Stimulated activated CD4-positive, alpha-beta T cell treated with anti-CD3 and anti-CD28 coated beads, TNF-alpha, amount 100 ng/mL, for 4 hours (primary cell): ENCODE results near the gene VAV2.

Experiments
- DNase-seq, 3 experiments: peaks; one replicate each; pipeline ENCODE4 v3.0.0-alpha.2; 2020; ENCODE audit warnings: low read depth in 3 of 3

VAV2 gene

DNA sequence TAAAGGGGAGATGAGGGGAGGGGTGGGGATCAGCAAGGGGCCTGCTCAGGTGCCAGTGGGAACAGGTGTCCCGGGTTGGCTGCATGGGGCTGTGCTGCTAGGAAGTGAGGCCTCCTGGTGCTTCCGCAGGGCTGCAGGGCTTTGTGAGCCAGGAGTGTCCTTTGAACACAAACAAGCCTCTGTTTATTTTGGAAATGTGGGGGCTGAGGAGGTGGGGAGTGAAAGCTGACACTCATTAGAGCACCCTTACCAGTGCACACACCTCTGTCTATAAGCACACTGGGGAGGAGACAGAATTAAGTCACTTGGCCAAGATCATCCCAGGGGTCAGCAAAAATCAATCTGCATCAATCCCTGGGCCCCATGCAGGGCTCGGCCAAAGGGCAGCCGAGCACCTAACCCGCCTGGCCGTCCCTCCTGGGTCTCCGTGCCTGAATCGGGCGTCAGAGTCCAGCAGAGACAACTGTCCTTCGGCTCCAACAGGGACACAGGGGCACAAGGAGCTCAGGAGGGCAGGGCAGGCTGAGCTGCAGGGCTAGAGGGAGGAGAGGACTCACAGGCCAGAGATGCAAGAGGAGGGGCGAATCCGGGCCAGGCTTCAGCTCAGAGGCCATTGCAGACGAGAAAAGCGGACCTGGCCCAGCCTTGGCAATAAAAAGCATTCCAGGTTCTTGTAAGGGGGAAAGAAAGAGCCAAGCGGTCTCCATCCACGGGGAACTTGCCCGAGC lies 99.8 kb downstream of the VAV2 start:
- no peak for DNase-seq

DNA sequence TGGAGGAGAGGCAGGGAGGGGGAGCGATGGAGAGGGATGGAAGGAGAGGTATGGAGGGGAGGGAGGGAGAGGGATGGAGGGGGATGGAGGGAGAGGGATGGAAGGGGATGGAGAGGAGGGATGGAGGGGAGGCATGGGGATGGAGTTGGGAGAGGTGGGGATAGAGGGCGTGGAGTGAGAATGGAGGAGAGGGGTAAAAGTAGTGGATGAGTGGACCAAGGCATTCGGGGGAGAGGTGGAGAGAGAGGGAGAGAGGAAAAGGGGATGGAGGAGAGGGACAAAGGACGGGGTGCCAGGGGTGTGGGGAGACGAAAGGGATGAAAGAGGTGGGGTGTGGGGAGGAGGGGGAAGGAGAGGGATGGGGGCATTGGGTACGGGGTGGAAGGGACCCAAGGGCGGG lies 100.4 kb downstream of the VAV2 start:
- no peak for DNase-seq

DNA sequence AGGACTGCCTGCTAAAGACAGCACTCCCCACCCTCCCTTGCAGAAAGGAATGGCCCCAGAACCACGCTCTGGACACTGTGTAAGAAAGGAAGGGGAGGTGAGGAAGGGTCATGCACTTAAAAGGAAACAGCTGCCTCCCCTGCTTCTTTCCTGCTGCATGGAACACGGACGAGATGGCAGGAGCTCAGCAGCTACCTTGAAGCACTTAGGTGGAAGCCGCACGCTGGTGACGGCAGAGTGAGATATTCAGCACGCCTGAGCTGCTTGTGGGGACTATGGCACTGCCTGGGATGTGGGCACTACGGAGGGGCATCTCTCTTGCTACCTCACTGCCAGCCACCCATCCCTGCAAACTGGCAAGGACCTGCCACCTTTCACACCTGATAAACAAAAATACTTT lies 101.5 kb downstream of the VAV2 start:
- DNase-seq, result no peak

DNA sequence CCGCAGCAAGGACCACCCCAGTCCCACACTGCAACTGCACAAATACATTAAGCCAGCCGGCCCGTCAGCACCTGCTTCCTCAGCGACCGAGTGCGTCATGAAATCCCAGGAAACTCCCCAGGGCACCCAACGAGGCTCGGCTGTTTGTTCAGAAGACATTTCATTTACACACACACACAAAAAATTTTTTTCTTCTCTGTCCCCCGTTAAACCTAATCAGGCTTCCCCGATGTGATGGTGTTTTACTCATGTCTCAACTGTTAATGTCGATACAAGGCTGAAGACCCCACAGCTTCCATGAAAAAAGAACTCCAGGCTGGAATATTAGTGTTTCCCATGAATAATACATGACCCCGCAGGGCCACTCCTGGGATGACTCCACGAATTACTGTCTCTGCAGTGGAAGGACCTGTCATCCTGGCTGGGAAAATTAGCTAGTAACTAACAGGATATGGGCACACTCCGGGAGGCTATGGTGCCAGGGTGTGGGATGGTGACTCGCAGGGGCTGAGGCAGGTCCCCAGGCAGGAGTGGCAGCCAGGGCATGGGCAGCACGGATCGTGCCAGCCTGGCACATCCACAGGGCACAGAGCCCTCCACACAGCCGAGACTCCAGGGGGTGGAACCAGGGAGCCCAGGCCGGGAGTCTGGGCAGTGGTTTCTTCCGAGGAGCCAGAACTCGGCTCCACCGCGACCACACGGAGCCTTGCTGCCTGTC lies 102.4 kb downstream of the VAV2 start:
- DNase-seq, result no peak

DNA sequence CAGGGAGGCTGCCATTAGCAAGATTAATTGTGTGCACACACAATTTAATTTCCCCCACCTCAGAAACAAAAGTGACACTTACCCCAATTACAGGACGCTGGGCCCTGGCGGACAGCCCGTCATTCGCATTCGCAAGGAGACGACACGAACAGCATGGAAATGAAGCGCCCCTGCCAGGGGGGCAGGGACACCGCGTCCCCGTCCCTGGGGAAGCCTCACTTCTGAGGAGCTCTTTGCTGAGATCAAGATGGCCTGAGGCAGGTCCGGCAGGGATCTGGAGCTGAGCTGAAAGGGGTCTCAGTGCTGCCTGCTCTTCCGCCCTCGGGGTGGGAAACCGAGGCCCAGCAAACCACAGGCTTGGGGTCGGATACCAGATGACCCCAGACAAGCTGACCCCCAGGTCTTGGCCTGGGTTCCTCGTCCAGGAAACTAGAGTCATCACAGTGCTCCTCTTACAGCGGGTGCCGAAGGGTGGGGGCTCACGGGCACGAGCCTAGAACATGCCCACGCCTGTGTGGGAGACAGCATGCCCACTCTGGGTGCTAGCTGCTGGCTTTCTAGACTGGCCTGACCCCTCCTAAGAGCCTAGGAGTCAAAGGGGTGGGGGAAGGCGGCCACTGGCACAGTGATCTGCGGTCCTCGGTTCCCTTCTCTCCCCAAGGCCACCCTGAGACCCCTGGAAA lies 103.2 kb downstream of the VAV2 start:
- no peak for DNase-seq

DNA sequence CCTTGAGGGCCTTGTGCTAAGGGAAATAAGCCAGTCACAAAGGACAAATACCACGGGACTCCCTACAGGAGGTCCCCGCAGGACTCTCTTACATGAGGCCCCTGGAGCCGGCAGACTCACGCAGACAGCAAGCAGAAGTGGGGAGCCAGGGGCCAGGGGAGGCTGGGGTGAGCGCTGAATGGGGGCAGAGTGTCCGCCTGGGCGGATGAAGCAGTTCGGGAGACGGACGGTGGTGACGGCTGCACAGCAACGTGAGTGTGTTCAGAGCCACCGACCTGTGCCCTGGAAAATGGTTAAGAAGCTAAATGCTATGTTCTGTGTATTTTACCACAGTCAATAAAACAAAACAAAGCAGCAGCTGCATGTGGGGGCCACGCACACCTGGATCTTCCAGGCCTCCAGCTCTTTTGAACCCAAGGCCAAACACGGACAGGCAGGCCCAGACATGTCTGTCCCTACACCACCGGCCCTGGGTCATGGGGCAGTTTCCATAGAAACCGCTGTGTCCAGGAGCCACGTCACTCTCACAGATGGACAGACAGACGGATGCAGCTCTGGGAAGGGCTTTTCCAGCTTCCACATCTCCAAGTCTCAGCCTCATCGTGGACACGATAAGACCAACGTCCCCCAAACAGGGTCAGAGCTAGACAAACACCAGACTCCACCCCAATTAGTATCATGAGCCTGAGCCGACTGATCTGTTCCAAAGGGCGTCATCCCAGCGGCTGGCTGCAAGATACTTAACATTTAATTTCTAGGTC lies 103.9 kb downstream of the VAV2 start:
- no peak for DNase-seq

DNA sequence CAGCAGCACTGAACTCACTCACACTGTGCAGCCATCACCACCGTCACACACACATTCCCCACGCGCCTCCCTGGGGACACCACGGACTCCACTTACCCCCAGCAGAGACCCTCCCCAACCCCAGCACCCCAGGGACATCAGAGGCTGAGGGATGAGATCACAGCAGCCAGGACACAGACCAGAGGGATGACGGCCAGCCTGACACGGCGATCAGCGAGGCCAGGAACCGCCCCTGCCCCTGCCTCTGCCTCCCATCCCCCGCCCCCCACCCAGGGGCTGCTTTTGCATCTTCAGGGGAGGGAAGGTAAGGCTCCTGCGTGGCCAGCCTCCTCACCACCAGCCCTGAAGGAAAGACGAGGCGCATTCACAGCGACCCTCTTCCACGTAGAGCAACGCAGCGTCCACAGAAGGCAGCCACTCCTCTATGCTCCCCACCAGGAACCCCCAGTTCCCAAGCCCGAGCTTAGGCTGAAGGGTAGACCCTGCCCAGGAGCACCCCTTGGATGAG lies 104.5 kb downstream of the VAV2 start:
- no peak for DNase-seq

DNA sequence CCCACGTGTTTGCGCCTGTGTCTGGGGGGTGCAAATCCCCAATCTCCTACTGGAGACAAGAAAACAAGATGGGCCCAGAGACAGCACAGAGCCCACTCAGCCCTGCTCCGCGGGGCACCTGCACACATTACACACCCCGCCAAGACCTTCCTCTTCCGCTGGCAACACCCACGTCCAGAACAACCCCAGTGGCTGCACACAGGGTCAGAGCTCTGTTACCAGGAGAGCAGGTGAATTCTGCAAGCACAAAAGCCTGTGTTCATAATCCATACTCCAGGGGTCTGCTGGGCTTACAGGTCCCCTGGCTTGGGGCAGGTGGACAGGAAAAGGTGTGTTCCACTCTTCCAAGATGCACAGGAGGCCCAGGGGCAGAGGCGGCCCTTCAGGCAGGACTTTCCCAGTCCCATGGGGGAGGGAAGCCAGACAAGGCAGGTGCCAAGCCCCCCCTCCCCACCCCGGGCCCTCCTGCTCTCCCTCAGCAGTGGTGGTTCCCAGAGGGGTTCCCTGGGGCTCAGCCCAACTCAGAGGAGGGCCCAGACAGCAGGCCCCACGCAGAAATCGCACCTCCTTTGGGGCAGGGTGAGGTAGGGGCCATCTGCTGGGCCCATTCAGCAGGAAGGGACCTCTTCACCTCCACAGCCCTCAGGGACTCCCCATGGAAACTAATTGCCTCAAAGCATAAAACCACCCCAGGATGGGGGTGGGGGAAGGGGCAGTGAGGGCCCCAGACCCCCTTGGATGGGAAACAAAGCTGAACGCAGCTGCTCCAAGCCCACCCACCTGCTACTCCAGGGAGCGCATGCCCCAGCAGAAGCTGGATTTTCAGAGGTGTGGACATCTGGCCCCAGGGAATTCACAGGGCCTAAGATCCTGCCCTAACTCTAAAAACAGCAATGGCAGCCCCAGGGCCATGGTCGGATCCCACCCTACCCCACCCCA lies 105.3 kb downstream of the VAV2 start:
- DNase-seq, result no peak

DNA sequence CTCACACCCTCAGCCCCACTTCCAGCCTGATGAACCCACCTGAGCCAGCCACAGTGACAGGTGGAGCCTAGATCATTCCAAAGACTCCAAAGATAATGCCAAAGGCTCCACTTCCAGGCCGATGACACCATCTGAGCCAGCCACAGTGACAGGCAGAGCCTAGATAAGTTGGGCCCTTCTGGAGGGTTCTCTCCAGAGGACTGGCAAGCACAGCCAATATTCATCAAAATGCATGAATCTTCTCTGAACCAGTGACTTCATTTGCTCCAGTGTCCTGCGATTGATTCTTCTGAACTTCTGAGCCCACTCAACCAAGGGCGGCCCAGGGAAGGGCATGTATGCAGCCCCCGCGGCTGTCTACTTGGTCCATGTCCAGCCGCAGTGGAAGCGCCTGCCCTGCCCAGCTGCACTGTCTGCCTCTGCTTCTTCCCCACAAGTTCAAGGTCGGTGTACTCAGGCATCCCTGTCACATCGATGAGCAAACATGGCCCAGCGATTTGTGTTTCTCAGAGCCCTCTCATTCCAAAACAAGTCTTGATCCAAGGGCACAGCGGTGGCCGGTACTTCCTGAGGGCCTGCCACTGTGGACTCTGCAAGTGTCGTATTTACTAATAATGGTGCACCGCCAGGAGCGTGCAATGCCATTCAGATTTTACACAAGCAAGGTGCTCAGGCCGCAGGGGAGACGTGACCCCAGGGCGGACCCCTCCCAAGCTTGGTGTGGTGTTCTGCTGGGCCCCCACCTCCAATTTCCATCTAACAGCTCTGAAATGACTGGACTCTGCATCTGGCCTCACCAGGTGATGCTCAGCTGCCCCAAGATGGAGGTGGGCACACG lies 107.0 kb downstream of the VAV2 start:
- no peak for DNase-seq

DNA sequence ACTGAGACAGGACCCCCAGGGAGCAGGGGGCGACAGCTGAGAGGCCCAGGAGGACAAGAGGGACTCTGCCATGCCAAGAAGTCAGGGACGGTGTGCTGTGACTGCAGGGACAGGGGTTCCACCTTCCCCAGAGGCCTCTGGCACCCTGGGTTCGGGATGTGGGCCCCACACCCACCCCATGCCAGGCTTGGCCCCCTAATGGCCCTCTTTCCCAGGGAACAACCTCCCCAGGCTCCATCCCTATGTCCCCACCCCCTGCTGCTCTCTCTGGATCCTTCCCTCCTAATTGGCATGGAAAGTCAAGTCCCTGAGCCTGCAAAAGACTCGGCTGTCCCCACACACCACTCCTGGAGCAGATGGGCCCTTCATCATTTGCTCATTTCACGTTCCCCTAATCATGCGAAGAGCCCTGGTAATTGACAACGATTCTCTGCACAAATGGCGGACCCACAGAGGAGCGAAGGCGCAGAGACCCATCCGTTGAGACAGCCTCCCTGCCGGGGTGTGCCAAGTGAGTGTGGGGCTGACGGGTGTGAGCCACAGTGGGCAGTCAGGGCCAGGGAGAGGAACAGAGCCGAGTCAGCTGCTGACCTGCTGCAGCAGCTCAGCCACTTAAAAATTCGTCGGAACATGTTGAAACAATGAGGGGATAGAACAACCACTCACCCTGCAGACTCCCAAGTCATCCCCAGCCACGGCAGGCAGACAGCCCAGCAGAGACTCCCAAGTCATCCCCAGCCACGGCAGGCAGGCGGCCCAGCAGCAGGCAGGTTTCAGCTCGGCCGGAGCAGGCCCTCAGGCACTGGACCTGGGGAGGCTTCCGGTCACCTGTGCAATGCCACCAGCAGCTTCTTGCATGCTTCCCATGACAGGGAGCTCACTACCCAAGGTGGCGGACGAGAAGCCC lies 109.0 kb downstream of the VAV2 start:
- DNase-seq, result no peak

DNA sequence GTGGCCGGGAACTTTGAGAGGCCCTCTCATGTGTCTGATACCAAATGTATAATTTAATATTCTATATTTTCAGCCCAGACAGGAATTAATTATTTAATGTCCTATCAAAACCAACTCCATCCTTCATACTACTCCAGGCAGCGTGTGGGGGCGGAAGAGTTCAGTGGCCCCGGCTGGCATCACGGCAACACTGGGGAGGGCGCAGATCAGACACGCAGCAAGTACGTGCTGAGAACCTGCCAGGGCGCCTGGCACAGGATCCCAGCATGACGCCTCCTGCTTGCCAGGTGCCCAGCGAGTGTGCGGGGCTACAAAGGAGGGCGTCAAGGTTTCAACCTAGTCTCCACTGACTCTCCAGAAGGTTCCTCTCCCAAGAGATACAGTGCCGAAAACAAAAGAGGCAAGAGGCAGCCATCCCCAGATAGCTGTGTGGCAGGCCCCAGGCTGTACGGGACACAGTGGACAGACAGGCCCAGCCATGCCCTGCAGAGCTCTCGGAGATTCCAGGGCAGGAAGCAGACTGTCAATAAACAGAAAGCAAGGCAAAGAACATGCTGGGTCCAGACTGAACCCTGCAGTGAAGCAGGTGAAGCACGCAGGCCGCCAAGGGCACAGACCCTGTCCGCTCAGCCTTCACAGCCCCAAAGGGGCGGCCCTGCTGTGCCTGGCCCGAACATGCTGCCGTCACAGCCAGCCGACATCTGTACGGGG lies 110.3 kb downstream of the VAV2 start:
- DNase-seq, result no peak

DNA sequence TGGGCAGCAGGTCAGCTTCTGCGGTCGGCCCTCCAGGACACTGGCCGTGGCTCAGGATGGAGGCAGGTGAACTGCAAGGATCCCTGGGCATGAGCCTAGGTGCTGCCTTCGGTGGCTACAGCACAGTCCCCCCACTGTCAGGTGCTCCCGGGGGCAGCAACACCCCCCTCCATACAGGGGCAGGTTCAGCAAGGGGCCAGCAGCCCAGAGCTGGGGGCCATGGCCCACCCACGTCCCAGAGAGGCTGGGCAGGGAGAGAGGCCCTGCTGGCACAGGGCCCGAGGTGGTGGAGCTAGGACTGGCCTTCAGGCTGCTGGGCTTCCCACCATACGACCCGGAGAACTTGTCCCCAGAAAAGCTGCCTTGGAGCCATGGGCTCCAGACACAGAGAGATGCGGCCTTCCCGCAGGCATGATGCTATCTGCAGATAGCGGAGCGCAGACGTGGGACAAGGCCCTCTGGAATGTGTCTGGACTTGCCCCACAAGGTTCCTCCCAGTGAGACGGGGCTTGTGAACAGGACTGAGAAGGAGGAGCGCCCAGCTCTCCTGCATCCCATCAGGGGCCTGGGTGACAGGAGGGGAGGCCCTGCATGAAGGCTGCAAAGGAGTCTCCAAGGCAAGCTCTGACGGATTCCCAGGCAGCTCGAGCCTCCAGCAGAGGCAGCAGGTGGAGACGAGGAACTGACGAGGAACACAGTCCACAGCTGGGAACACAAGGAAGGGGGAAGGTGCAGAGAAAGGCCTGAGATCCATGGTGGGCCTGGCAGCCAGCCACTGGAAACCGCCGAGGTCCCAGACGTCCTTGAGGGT lies 111.1 kb downstream of the VAV2 start:
- DNase-seq, result no peak

DNA sequence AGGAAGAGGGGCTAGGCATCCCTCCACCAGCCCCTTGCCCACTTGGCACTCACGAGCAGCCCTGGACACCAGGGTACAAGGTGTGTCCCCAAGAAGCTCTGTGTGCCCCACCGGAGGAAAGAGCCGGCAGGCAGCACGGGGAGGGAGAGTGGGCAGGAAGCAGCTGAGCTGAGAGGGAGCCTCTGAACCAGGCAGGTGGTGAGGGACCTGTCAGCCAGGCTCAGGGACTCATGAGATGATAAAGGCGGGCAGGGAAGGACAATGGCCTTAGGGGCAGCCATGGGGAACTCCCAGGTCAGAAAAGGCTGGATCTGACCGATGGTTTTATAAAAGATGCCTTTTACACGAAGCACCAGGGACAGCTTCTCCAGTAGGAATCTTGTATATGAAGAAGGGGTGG lies 112.0 kb downstream of the VAV2 start:
- no peak for DNase-seq

DNA sequence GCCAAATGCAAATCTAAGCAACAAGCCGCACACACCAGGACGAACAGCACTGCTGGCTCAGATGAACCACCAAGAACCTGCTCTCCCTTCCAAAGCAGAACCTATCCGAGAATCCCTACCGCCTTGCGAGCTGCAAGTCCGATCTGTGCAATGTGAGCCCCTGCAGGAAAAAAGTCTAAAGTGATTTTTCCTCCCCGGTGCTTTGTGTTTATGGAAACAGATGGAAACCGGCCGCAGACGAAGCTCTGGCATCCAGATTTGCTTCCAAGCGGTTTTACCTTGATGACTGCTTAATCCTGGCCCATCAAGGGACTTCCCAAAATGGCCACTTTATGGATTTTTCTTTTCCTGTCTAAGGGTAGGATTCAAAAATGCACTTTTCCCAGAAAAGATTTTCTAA lies 112.5 kb downstream of the VAV2 start:
- no peak for DNase-seq

DNA sequence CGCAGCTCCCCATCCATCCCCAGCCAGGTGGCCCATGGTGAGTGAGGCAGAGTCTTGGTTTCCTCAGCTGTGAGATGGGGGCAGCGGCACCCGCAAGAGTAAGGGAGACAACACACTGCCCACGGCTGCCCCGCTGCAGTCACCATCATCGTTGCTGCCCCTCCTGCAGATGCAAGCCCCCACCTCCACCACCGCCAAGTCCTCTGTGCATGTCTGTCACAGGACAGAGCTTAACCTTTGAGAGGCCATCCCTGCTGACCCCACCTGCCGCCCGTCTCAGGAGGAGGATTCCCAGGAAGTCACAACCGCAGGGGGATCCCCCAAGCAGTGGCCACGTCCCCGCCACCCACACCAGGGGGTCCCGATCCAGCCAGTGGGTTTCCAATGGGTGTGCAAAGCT lies 113.7 kb downstream of the VAV2 start:
- no peak for DNase-seq

DNA sequence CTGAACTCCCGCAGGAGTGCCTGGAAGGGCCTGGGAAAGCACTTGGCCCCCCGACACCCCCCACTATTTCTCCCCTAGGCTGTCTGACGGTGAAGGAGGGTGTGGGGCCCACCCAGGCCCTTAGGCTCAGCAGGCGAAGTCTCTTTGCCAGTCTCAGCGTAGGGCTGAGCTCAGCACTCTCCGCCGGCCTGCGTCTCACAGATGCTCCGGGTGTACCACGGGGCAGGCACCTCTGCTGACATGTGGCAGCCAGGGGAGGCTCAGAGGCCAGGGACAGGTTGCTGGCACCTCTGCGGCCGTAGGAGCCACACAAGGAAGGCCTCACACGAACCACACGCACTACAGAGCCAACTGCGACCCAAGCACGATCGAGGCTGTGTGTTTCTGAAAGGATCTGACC lies 114.2 kb downstream of the VAV2 start:
- no peak for DNase-seq

DNA sequence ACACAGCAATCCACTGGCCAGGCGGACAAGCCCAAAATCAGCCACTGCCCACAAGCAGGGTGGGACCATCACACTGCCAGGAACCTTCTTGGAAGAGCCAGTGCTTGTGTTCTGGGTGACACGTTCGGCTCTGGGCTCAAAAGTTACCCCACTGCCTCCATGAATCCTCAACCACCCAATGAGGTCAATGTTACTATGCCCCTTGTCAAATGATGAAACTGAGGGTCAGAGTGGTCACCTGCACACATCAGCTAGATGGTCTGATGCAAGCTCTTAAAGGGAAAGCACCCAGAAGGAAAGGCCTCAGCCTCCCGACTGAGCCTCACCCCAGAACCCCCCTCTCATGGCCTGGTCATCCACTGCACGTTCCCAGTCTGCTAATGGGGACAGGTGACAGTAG lies 114.8 kb downstream of the VAV2 start:
- no peak for DNase-seq
